K562 (cell line): Measurements from ENCODE around the gene PHETA2. TPM values are rescaled to one million over a fixed set of nuclear protein-coding genes. Genes with fewer than 3 reads are reported as not detected.
A peak's percentile ranks its signal among the peaks of the same experiment; 100 is the strongest.

Experiments
- ARID1B ChIP-seq: fragments of 450-650 bp; IDR thresholded peaks from 2 replicates; pipeline ENCODE4 v1.6.1; 2016; ENCODE audit warnings: antibody characterized with exemption, mild to moderate bottlenecking, inconsistent platforms
- ELK1 ChIP-seq: sonication (generic); formaldehyde crosslinking; IDR thresholded peaks from 2 replicates; pipeline ENCODE4 v1.8.1; 2022; ENCODE audit warnings: missing genetic modification reagents
- ID3 ChIP-seq, 2 experiments: fragments of 250-450 bp in 1 of 2; fragments of 450-650 bp in 1 of 2; sonication (Bioruptor Pico) in 1 of 2; IDR thresholded peaks; 2 replicates each; pipeline versions ENCODE4 v1.6.1 to v1.8.0; 2016 to 2021; ENCODE audit warnings: mild to moderate bottlenecking in 2 of 2, moderate library complexity in 2 of 2, missing compliant biosample characterization in 1 of 2, missing genetic modification characterization in 1 of 2
- MCM7 ChIP-seq, 2 experiments: fragments of 450-650 bp; IDR thresholded peaks; 2 replicates each; pipeline ENCODE4 v1.6.1; 2016 to 2018
- MTF1 ChIP-seq: fragments of 250-450 bp; sonication (Bioruptor Pico); IDR thresholded peaks from 2 replicates; pipeline ENCODE4 v1.9.0; 2021; ENCODE audit warnings: moderate library complexity, mild to moderate bottlenecking, inconsistent platforms, borderline replicate concordance
- RERE ChIP-seq: sonication (generic); formaldehyde crosslinking; IDR thresholded peaks from 2 replicates; pipeline ENCODE4 v1.8.0; 2023; ENCODE audit warnings: missing genetic modification reagents, mild to moderate bottlenecking, borderline replicate concordance
- SNIP1 ChIP-seq: fragments of 450-650 bp; IDR thresholded peaks from 2 replicates; pipeline ENCODE4 v1.7.1; 2017; ENCODE audit warnings: low read depth, mild to moderate bottlenecking
- WHSC1 ChIP-seq: IDR thresholded peaks from one replicate; pipeline ENCODE4 v1.6.1; 2012; ENCODE audit warnings: low read length, control low read depth, inconsistent platforms
- ZBTB7A ChIP-seq: IDR thresholded peaks from 2 replicates; pipeline ENCODE4 v1.6.1; 2011; ENCODE audit warnings: low read depth, mild to moderate bottlenecking, low read length, moderate library complexity, borderline replicate concordance; ENCODE audit not compliant: control insufficient read depth
- ZNF133 ChIP-seq: fragments of 250-450 bp; sonication (Bioruptor Pico); IDR thresholded peaks from 2 replicates; pipeline ENCODE4 v1.4.0; 2020; ENCODE audit warnings: mild to moderate bottlenecking
- ZNF511 ChIP-seq: sonication (generic); formaldehyde crosslinking; IDR thresholded peaks from 2 replicates; pipeline ENCODE4 v1.8.0; 2022; ENCODE audit warnings: mild to moderate bottlenecking, missing genetic modification reagents
- ZNF586 ChIP-seq: fragments of 450-650 bp; formaldehyde crosslinking; conservative IDR thresholded peaks from 2 replicates; pipeline ENCODE4 v1.4.0; 2020; ENCODE audit warnings: mild to moderate bottlenecking, moderate library complexity
- polyA plus RNA-seq, 8 experiments: library from polyadenylated mRNA; depleted of rRNA in 4 of 8; stranded (reverse) in 5 of 8; unstranded in 3 of 8; fragments of >200 nt; fragmentation: Nextera tagmentation in 2 of 8; fragmentation: Illumina TruSeq in 1 of 8; extraction: Ambion mirVana in 2 of 8; extraction: Trizol in 1 of 8; gene quantifications; 2 replicates each; pipeline versions ENCODE4 v1.2.1 to v1.2.3, GENCODE V29; 2011 to 2014; ENCODE audit warnings: inconsistent platforms in 1 of 8, missing spikeins in 1 of 8
- total RNA-seq, 7 experiments: library from RNA; depleted of rRNA in 6 of 7; stranded (reverse); fragments of >200 nt in 6 of 7; fragmentation: Illumina TruSeq in 2 of 7; extraction: Trizol in 2 of 7; gene quantifications; 2 replicates each; pipeline versions ENCODE4 v1.2.1 to v1.2.3, GENCODE V29; 2011 to 2021; ENCODE audit warnings: low replicate concordance in 1 of 7

Gene PHETA2
- total and polyA plus RNA-seq, 9 of the 15 experiments (the other 6 are each of a cell fraction or from before 2014, with no cell fraction given): 0.07 to 0.22 (median 0.08) TPM; not detected in 5

- no peak for TF ChIP-seq ELK1 (CRISPR knock-in tag)
- peak; percentile 43; the same call in 1 of the 2 replicates for TF ChIP-seq ZBTB7A
- no peak for TF ChIP-seq ID3 (CRISPR knock-in tag; IDR thresholded peaks at IDR 0.05)
- TF ChIP-seq ID3 (tag; IDR thresholded peaks at IDR 0.05): no peak
- TF ChIP-seq WHSC1: no peak
- no peak for TF ChIP-seq ZNF133 (CRISPR knock-in tag)
- no peak for TF ChIP-seq SNIP1
- TF ChIP-seq ZNF586 (CRISPR knock-in tag): no peak
- no peak for TF ChIP-seq ARID1B
- TF ChIP-seq MCM7 (IDR thresholded peaks at IDR 0.05): no peak
- no peak for TF ChIP-seq MTF1 (CRISPR knock-in tag)
- TF ChIP-seq RERE: no peak
- TF ChIP-seq ZNF511 (CRISPR knock-in tag): no peak; the same call in 1 of the 2 replicates
Observed at GRCh38 chr22:42090596-42091454, 16.8 kb downstream of the PHETA2 start, which contains the start of gene NDUFA6 (continued).
